IPS-NIHi7 (cell line): ENCODE data around the gene TRAPPC12.
A peak's percentile ranks its signal among the peaks of the same experiment; 100 is the strongest.

Experiments used
- DNase-seq: peaks from one replicate; pipeline ENCODE4 v3.0.0; 2012; ENCODE audit warnings: mixed read lengths; ENCODE audit errors: extremely low spot score

TRAPPC12 gene

GRCh38 chr2:3408781-3409180 lies 29.3 kb downstream of the TRAPPC12 start:
- no peak for DNase-seq

- no peak for DNase-seq
These were observed 30.2 kb downstream of the TRAPPC12 start for GRCh38 chr2:3409627-3410170.

- no peak for DNase-seq
These were observed 31.6 kb downstream of the TRAPPC12 start for GRCh38 chr2:3411103-3411502.

GRCh38 chr2:3413697-3414096 lies 34.2 kb downstream of the TRAPPC12 start:
- DNase-seq, result no peak

- no peak for DNase-seq
These were observed 34.8 kb downstream of the TRAPPC12 start for GRCh38 chr2:3414133-3414860.

- DNase-seq, result no peak
These were observed 39.4 kb downstream of the TRAPPC12 start for GRCh38 chr2:3418766-3419404.

- no peak for DNase-seq
These were observed 40.7 kb downstream of the TRAPPC12 start for GRCh38 chr2:3420076-3420768.

GRCh38 chr2:3420769-3421397 lies 41.4 kb downstream of the TRAPPC12 start:
- no peak for DNase-seq

GRCh38 chr2:3421580-3421979 lies 42.1 kb downstream of the TRAPPC12 start:
- DNase-seq, result no peak

- DNase-seq, result no peak
These were observed 42.8 kb downstream of the TRAPPC12 start for GRCh38 chr2:3422161-3422779.

- peak; percentile 91 for DNase-seq
These were observed 44.1 kb downstream of the TRAPPC12 start for GRCh38 chr2:3423492-3424170.

- DNase-seq, result no peak
These were observed 44.8 kb downstream of the TRAPPC12 start for GRCh38 chr2:3424171-3424795.

- no peak for DNase-seq
These were observed 47.1 kb downstream of the TRAPPC12 start for GRCh38 chr2:3426615-3427014.

- DNase-seq, result no peak
These were observed 47.8 kb downstream of the TRAPPC12 start for GRCh38 chr2:3427272-3427671.

- no peak for DNase-seq
These were observed 49.1 kb downstream of the TRAPPC12 start for GRCh38 chr2:3428577-3428976.

- DNase-seq, result no peak
These were observed 49.6 kb downstream of the TRAPPC12 start for GRCh38 chr2:3429066-3429610.

- DNase-seq, result no peak
These were observed 50.7 kb downstream of the TRAPPC12 start for GRCh38 chr2:3430172-3430571.

GRCh38 chr2:3430740-3431490 lies 51.4 kb downstream of the TRAPPC12 start:
- DNase-seq, result no peak

- DNase-seq, result no peak
These were observed 52.6 kb downstream of the TRAPPC12 start for GRCh38 chr2:3432067-3432466.
